Prostate gland (tissue), 2 donors: ENCODE results near the gene GIPC2. TPM values are rescaled to one million over a fixed set of nuclear protein-coding genes. Genes with fewer than 3 reads are reported as not detected.

Experiments
- DNase-seq: peaks from one replicate; pipeline ENCODE4 v3.0.0-alpha.2; 2019; ENCODE audit warnings: low spot score
- H3K27ac ChIP-seq, 2 donors: fragments of 200-600 bp; sonication (generic); 2 replicates each; pipeline ENCODE4 v1.5.1; 2017 to 2019
- H3K27me3 ChIP-seq: fragments of 200-600 bp; sonication (generic); replicated peaks from 2 replicates; pipeline ENCODE4 v1.5.1; 2019; ENCODE audit not compliant: insufficient read depth
- H3K36me3 ChIP-seq, 2 donors: fragments of 200-600 bp; sonication (generic); 1 replicate in 1 of 2; 2 replicates in 1 of 2; pipeline versions ENCODE4 v1.5.1 to v1.8.1; 2017 to 2019
- H3K4me1 ChIP-seq: fragments of 200-600 bp; sonication (generic); replicated peaks from 2 replicates; pipeline ENCODE4 v1.5.1; 2019
- H3K4me3 ChIP-seq, 2 donors: fragments of 200-600 bp; sonication (generic); 2 replicates each; pipeline ENCODE4 v1.5.1; 2017 to 2019
- H3K9me3 ChIP-seq: fragments of 200-600 bp; sonication (generic); 2 replicates; pipeline ENCODE4 v1.5.1; 2017
- CTCF ChIP-seq, 4 experiments: fragments of 200-600 bp in 2 of 4; fragments of 450-650 bp in 2 of 4; sonication (generic) in 2 of 4; IDR thresholded peaks; 1 replicate in 3 of 4; 2 replicates in 1 of 4; pipeline ENCODE4 v1.5.1; 2016 to 2019; ENCODE audit warnings: antibody characterized with exemption in 4 of 4, mild to moderate bottlenecking in 2 of 4, moderate library complexity in 2 of 4
- POLR2A ChIP-seq: fragments of 450-650 bp; IDR thresholded peaks from one replicate; pipeline ENCODE4 v1.6.1; 2016; ENCODE audit warnings: antibody characterized with exemption, mild to moderate bottlenecking
- POLR2AphosphoS5 ChIP-seq: sonication (generic); formaldehyde crosslinking; IDR thresholded peaks from one replicate; pipeline ENCODE4 v1.6.1; 2017; ENCODE audit warnings: antibody characterized with exemption
- WGBS: methylation state at CpG from one replicate; pipeline ENCODE4 v1.1.5; 2018; 5-methylcytosine and 5-hydroxymethylcytosine counted together
- intact Hi-C: fragments of 100-400 bp; cut with DNase I; formaldehyde crosslinking; loops from one replicate; pipeline ENCODE4 v1.14.2; 2022
- total RNA-seq, 2 donors: library from RNA; depleted of rRNA; stranded (reverse); fragments of >200 nt; gene quantifications; one replicate each; pipeline ENCODE4 v1.1.0, GENCODE V29; 2016

GIPC2 gene
- total RNA-seq, 2 donors from 2014 or later, result 2.0 to 2.2 TPM

GRCh38 chr1:78072216-78072615, 26.4 kb downstream of the GIPC2 start:
- DNase-seq, result no peak
- Histone ChIP-seq H3K4me1 (no peaks in the 10 kb centered on the region), H3K27ac (no peak overlapping the region), H3K9me3 (no peaks in the 10 kb centered on the region), H3K4me3 (no peak overlapping the region), H3K27me3 (no peaks in the 10 kb centered on the region), H3K36me3 (no peaks in the 10 kb centered on the region)
- TF ChIP-seq CTCF (IDR thresholded peaks at IDR 0.05) (no peak), POLR2A (no peak), POLR2AphosphoS5 (no peak)
- 73% methylated on average over 1 of the region's 1 CpG for WGBS
- intact Hi-C loops, result no loop called here

GRCh38 chr1:78073441-78073840, 27.7 kb downstream of the GIPC2 start:
- Histone ChIP-seq H3K4me3 (no peak overlapping the region), H3K4me1 (no peaks in the 10 kb centered on the region), H3K9me3 (no peaks in the 10 kb centered on the region), H3K36me3 (no peaks in the 10 kb centered on the region), H3K27me3 (no peaks in the 10 kb centered on the region), H3K27ac (no peak overlapping the region)
- no peak for DNase-seq
- intact Hi-C loops, result no loop called here
- no peak for TF ChIP-seq POLR2A
- no peak for TF ChIP-seq CTCF (IDR thresholded peaks at IDR 0.05)
- TF ChIP-seq POLR2AphosphoS5, result no peak
- 78% methylated on average over 1 of the region's 1 CpG for WGBS

DNA sequence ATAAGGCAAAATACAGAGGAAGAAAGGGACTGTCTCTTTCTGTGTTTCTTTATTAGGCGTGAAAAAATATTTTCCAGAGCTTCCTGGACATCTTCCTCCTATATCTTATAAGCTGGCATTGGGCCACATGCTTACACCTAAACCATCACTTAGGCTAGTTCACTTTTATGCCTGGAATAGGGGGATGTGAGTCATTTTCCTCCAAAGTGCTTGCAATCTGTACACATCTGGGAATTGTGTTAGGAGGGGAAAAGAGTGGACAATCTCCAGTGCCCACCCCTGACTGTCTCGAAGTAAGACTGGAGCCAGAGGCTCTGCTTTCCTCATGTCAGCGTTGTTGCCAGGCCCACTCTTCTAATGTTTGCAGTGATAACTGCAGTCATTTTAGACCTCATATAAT, 29.9 kb downstream of the GIPC2 start:
- Histone ChIP-seq H3K9me3 (no peaks in the 10 kb centered on the region), H3K27me3 (no peaks in the 10 kb centered on the region), H3K4me3 (no peak overlapping the region), H3K36me3 (no peaks in the 10 kb centered on the region), H3K4me1 (no peaks in the 10 kb centered on the region), H3K27ac (no peak overlapping the region)
- no peak for TF ChIP-seq POLR2A
- intact Hi-C loops, result no loop called here
- no peak for DNase-seq
- 78% methylated on average over 3 of the region's 3 CpGs for WGBS

- Histone ChIP-seq H3K27me3 (no peaks in the 10 kb centered on the region), H3K4me1 (no peaks in the 10 kb centered on the region), H3K9me3 (no peaks in the 10 kb centered on the region), H3K36me3 (no peaks in the 10 kb centered on the region), H3K4me3 (no peak overlapping the region), H3K27ac (no peak overlapping the region)
- no peak for TF ChIP-seq POLR2A
- no peak for TF ChIP-seq POLR2AphosphoS5
- no peak for TF ChIP-seq CTCF (IDR thresholded peaks at IDR 0.05)
- intact Hi-C loops, result no loop called here
- WGBS, result 25% methylated on average over 3 of the region's 3 CpGs
- no peak for DNase-seq
Observed at GRCh38 chr1:78078358-78078757, 32.6 kb downstream of the GIPC2 start.

- H3K27ac ChIP-seq, result no peak overlapping the region
- no peaks in the 10 kb centered on the region for H3K9me3 ChIP-seq
- intact Hi-C loops, result no loop called here
- TF ChIP-seq CTCF (IDR thresholded peaks at IDR 0.05) (no peak), POLR2A (no peak), POLR2AphosphoS5 (no peak)
- H3K27me3 ChIP-seq, result no peaks in the 10 kb centered on the region
- DNase-seq, result no peak
- no peaks in the 10 kb centered on the region for H3K36me3 ChIP-seq
- no peak overlapping the region for H3K4me3 ChIP-seq
- 51% methylated on average over 2 of the region's 2 CpGs for WGBS
- no peaks in the 10 kb centered on the region for H3K4me1 ChIP-seq
Observed at GRCh38 chr1:78079580-78079979, 33.8 kb downstream of the GIPC2 start.
